NCI-H2029 (cell line): ENCODE results near the gene KRIT1.
"Not testable (repeated sequence)": the region's sequence is repeated elsewhere in the genome, so short reads cannot be mapped to it uniquely, and the experiment has no call there.

ENCODE experiments used
- DNase-seq: peaks from one replicate; lab custom pipeline; 2025; lab: John Stamatoyannopoulos, UW

Gene KRIT1

GRCh38 chr7:92246360-92247101 is 817 bp upstream of the KRIT1 start:
- DNase-seq, result no peak

- no peak for DNase-seq
Observed at GRCh38 chr7:92244808-92245486, 767 bp downstream of the KRIT1 start.

- no peak for DNase-seq
Observed at GRCh38 chr7:92242972-92243371, 2.7 kb downstream of the KRIT1 start.

- no peak for DNase-seq
Observed at GRCh38 chr7:92230547-92230946, 15.2 kb downstream of the KRIT1 start.

GRCh38 chr7:92228742-92229141 is 17.0 kb downstream of the KRIT1 start:
- no peak for DNase-seq

- no peak for DNase-seq
Observed at GRCh38 chr7:92228100-92228499, 17.6 kb downstream of the KRIT1 start.

- no peak for DNase-seq
Observed at GRCh38 chr7:92226981-92227380, 18.7 kb downstream of the KRIT1 start.

- no peak for DNase-seq
Observed at GRCh38 chr7:92221766-92222165, 23.9 kb downstream of the KRIT1 start.

- no peak for DNase-seq
Observed at GRCh38 chr7:92206672-92207071, 39.0 kb downstream of the KRIT1 start.

GRCh38 chr7:92205987-92206386 is 39.7 kb downstream of the KRIT1 start:
- no peak for DNase-seq

GRCh38 chr7:92200791-92201190 is 44.9 kb downstream of the KRIT1 start:
- no peak for DNase-seq

GRCh38 chr7:92192326-92192725 is 53.4 kb downstream of the KRIT1 start:
- DNase-seq, result no peak

- DNase-seq, result not testable (repeated sequence)
Observed at GRCh38 chr7:92189246-92189645, 56.5 kb downstream of the KRIT1 start.

- not testable (repeated sequence) for DNase-seq
Observed at GRCh38 chr7:92184294-92184693, 61.4 kb downstream of the KRIT1 start.

- DNase-seq, result peak; percentile 88
Observed at GRCh38 chr7:92178928-92179924, 66.5 kb downstream of the KRIT1 start, which contains the start of gene LRRD1. TSS of gene LRRD1 (minus strand) at chr7:92179142. CDS start at chr7:92165202, 13,940 bp downstream.

GRCh38 chr7:92177362-92177761 is 68.4 kb downstream of the KRIT1 start:
- DNase-seq, result no peak

- not testable (repeated sequence) for DNase-seq
Observed at GRCh38 chr7:92169529-92169928, 76.2 kb downstream of the KRIT1 start.

GRCh38 chr7:92161271-92161670 is 84.4 kb downstream of the KRIT1 start:
- no peak for DNase-seq

- no peak for DNase-seq
Observed at GRCh38 chr7:92158660-92159575, 86.8 kb downstream of the KRIT1 start.

GRCh38 chr7:92156990-92157389 is 88.7 kb downstream of the KRIT1 start:
- no peak for DNase-seq

GRCh38 chr7:92155108-92155739 is 90.5 kb downstream of the KRIT1 start:
- DNase-seq, result no peak
